Duodenal mucosa (tissue), 2 donors: ENCODE data around the gene PDZD2.
"Not testable (repeated sequence)": the region's sequence is repeated elsewhere in the genome, so short reads cannot be mapped to it uniquely, and the experiment has no call there.

Experiments used
- H3K27ac ChIP-seq: one replicate; pipeline ENCODE4 v1.7.0; 2013; ENCODE audit warnings: low read depth, low read length
- H3K27me3 ChIP-seq, 2 donors: one replicate each; pipeline ENCODE4 v1.7.0; 2013; ENCODE audit warnings: low read length in 2 of 2, control low read depth in 1 of 2; ENCODE audit not compliant: insufficient read depth in 2 of 2, control insufficient read depth in 1 of 2
- H3K36me3 ChIP-seq, 2 donors: one replicate each; pipeline ENCODE4 v1.7.0; 2013; ENCODE audit warnings: low read length in 2 of 2, control low read depth in 1 of 2; ENCODE audit not compliant: insufficient read depth in 2 of 2, control insufficient read depth in 1 of 2
- H3K4me1 ChIP-seq, 2 donors: one replicate each; pipeline ENCODE4 v1.7.0; 2013; ENCODE audit warnings: low read length in 2 of 2, control low read depth in 1 of 2; ENCODE audit not compliant: insufficient read depth in 2 of 2, control insufficient read depth in 1 of 2
- H3K4me3 ChIP-seq, 2 donors: one replicate each; pipeline ENCODE4 v1.7.0; 2013; ENCODE audit warnings: low read length in 2 of 2, low read depth in 1 of 2
- H3K9ac ChIP-seq, 2 donors: one replicate each; pipeline ENCODE4 v1.7.0; 2013; ENCODE audit warnings: low read length in 2 of 2, low read depth in 1 of 2
- H3K9me3 ChIP-seq, 2 donors: one replicate each; pipeline ENCODE4 v1.7.0; 2013; ENCODE audit warnings: low read length in 2 of 2, control low read depth in 1 of 2; ENCODE audit not compliant: control insufficient read depth in 1 of 2

PDZD2 gene

DNA sequence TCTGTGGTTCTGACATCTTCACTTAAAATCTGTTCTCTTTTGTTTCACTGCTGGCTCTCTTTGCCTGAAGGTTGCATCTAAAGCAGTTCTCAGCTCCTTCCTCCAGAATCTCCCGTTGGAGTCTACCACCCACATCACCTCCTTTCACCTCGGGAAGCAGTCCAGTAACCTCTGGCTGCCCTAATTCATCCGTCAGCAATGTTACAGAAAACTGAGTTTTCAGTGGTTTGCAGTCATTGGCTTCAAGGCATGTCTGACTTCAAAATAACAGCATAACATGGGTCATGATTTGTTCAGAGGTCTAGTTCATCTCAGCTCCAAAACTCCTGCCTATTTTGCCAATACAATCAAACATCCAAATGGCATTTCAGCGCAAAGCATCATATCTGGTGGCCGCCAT is 427.5 kb downstream of the PDZD2 start:
- H3K4me1 ChIP-seq, result no peaks in the 10 kb centered on the region
- H3K27ac ChIP-seq, result no peak overlapping the region
- no peaks in the 10 kb centered on the region for H3K27me3 ChIP-seq
- H3K9me3 ChIP-seq, result no peaks in the 10 kb centered on the region
- H3K36me3 ChIP-seq, result no peaks in the 10 kb centered on the region
- H3K9ac ChIP-seq, result no peak overlapping the region
- no peak overlapping the region for H3K4me3 ChIP-seq

DNA sequence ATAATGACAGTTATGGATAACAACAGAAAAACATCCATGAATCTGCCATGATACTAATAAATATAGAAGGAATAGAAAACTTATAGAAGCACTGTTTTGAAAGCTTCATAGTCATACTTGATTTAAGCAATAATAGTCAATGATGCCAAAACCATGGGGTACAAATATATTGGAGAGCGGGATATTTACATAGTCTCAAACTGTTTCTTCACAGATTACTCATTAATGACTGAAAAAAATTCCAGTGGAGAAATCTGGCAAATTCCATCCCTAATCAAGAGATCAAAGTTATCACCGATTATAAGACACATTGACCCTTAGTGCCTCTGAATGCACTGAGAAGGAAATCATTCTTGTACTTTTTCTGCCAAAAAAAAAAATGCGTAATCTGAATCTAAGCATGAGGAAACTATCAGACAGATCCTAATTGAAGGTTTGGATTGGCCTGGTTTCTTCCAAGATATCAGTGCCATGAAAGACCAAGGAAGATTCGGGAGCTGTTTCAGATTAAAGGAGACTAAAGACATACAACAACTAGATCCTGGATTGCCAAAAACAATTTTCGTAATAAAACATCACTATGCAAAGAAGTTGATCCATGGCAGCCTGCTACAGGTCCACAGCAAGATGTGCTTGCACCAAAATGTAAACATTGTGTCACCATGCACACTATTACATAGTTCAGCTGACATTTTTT is 429.0 kb downstream of the PDZD2 start:
- H3K9me3 ChIP-seq, result no peaks in the 10 kb centered on the region
- H3K36me3 ChIP-seq, result no peaks in the 10 kb centered on the region

DNA sequence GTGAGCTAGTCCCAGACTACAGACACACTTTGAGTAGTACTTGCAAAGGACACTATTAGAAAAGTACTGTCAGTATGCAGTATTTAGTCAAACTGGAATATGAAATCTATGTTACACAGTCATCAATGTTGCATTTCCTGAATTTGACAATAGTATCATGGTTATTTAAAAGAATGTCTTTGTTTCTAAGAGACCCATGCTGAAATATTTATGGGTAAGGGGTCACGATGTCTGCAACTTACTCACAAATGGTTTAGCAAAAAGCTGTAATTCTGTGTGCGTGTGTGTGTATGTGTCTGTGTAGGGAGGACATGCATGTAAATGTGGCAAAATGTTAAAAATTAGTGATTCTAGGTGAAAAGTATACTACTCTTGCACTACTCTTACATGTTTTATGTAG is 429.6 kb downstream of the PDZD2 start:
- no peak overlapping the region for H3K4me3 ChIP-seq

More for the DNA sequence above, 429.0 kb downstream of the PDZD2 start:
- H3K4me3 ChIP-seq, result no peak overlapping the region
- no peak overlapping the region for H3K27ac ChIP-seq
- no peak overlapping the region for H3K9ac ChIP-seq
- no peaks in the 10 kb centered on the region for H3K27me3 ChIP-seq
- H3K4me1 ChIP-seq, result no peaks in the 10 kb centered on the region

DNA sequence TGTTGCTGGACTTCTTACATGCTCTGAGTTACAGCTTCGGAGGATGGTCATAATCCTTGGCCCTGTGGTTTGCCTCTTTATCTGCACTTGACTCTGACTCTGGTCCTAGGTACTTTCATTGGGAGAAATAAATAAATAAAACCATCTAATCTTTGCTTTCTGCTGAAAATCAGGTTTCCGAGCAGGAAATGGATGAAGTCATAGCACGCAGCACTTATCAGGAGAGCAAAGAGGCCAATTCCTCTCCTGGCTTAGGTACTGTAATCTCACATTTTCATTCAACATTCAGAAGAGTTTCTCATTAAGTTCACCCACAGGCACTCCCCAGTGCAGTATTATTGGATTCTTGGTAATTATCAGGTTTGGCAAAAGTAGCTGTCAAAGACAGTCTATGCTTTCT is 430.5 kb downstream of the PDZD2 start:
- Histone ChIP-seq H3K9ac (no peak overlapping the region), H3K9me3 (no peaks in the 10 kb centered on the region), H3K4me3 (no peak overlapping the region), H3K27me3 (no peaks in the 10 kb centered on the region), H3K27ac (no peak overlapping the region), H3K36me3 (no peaks in the 10 kb centered on the region), H3K4me1 (no peaks in the 10 kb centered on the region)

More for the DNA sequence above, 429.6 kb downstream of the PDZD2 start:
- Histone ChIP-seq H3K27me3 (no peaks in the 10 kb centered on the region), H3K9me3 (no peaks in the 10 kb centered on the region), H3K9ac (no peak overlapping the region), H3K36me3 (no peaks in the 10 kb centered on the region), H3K4me1 (no peaks in the 10 kb centered on the region), H3K27ac (no peak overlapping the region)

DNA sequence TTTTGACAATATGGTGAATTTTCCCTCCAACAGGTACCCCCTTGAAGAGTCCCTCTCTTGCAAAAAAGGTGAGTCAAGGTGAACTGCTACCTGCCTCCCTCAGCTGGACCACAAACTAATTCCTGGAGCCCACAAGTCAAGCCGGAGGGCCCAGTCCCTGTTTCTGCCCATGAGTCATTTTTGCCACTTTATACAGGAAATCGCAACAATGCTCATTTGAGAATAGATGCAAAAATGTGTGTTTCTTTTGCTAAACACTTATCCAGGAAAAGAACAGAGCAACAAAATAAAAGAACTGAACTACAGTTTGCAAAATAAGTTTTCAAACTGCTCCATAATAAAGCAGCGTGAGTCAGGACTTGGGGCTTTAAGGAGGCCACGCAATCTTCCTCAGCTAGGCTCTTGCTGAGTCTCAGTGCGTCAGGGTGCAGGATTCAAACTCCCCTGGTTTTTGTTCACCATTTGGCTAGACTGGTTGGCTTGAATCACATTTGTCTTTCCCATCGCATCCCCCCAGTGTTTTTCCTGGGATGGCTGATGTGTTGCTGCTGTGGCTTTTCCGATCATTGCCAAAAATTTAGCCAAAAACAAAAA is 432.5 kb downstream of the PDZD2 start:
- Histone ChIP-seq H3K9ac (no peak overlapping the region), H3K36me3 (no peaks in the 10 kb centered on the region), H3K4me3 (no peak overlapping the region)

DNA sequence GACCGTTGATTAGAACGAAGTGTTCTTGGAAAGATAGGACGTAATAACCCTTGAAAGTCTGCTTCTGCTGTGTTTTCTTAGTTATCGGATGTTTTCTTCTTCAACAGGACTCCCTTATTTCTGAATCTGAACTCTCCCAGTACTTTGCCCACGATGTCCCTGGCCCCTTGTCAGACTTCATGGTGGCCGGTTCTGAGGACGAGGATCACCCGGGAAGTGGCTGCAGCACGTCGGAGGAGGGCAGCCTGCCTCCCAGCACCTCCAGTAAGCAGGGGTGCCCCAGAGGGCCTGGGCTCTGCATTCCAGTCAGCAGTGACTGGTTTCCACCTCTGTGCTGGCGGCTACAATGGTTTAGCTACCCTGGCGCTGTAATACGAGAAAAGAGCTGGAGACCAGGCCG is 433.1 kb downstream of the PDZD2 start:
- Histone ChIP-seq H3K4me3 (no peak overlapping the region), H3K9ac (no peak overlapping the region), H3K36me3 (no peaks in the 10 kb centered on the region), H3K9me3 (no peaks in the 10 kb centered on the region), H3K27me3 (no peaks in the 10 kb centered on the region), H3K4me1 (no peaks in the 10 kb centered on the region), H3K27ac (no peak overlapping the region)

More for the DNA sequence above, 432.5 kb downstream of the PDZD2 start:
- Histone ChIP-seq H3K27me3 (no peaks in the 10 kb centered on the region), H3K9me3 (no peaks in the 10 kb centered on the region), H3K27ac (no peak overlapping the region), H3K4me1 (no peaks in the 10 kb centered on the region)

DNA sequence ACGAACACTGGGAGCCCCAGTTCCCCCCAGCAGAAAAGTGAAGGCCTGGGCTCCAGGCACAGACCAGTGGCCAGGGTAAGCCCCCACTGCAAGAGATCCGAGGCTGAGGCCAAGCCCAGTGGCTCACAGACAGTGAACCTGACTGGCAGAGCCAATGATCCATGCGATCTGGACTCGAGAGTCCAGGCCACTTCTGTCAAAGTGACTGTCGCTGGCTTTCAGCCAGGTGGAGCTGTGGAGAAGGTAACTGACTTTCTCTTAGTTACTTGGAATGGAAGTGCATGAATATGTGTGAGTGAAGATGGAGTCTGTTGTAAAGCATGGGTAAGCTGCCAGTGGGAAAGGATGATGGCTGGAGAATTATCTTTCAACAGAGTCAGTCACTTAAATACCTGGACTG is 435.5 kb downstream of the PDZD2 start:
- Histone ChIP-seq H3K9ac (no peak overlapping the region), H3K36me3 (no peaks in the 10 kb centered on the region), H3K27me3 (no peaks in the 10 kb centered on the region), H3K4me3 (no peak overlapping the region), H3K27ac (no peak overlapping the region), H3K4me1 (no peaks in the 10 kb centered on the region), H3K9me3 (no peaks in the 10 kb centered on the region)

DNA sequence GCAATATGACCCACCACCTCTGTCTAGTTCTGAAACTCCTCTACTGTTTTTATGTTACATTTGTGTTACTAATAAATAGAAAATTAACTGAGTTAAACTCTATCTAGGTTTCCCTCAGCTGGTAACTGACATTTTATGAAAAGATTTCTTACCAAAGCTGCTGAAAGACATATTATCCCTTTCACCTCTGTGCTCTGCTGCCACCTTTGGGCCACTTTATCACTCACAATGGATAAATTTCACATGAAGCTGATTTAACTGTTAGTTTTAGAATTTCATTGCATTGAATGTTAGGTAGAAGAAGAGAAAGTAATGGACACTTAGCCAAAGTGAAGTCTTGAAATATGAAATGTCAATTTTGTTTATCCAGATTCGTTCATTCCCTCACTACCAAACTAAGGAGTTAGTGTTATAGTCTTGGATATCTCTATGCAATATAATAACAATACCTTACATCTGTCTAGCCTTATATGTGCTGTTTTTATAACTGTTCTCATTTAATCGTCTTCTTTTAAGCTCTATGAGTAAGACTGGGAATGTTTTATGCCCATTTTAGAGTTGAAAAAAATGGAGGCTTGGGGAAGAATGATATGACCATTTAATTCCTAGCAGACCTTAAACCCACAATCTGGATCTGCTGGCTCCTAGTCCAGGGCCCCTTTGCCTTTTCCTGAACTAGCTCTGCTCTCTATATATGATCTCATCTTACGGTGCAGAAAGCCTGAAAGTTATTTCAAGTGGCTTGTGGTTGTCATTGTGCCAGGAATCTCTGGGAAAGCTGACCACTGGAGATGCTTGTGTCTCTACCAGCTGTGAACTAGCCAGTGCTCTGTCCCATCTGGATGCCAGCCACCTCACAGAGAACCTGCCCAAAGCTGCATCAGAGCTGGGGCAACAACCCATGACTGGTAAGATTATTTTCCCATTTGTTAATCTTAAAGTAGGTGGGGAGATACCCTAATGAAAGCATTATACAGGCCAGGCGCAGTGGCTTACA is 438.1 kb downstream of the PDZD2 start:
- no peak overlapping the region for H3K9ac ChIP-seq
- no peaks in the 10 kb centered on the region for H3K36me3 ChIP-seq
- no peaks in the 10 kb centered on the region for H3K9me3 ChIP-seq
- H3K27me3 ChIP-seq, result no peaks in the 10 kb centered on the region
- H3K27ac ChIP-seq, result no peak overlapping the region
- H3K4me3 ChIP-seq, result no peak overlapping the region
- no peaks in the 10 kb centered on the region for H3K4me1 ChIP-seq

DNA sequence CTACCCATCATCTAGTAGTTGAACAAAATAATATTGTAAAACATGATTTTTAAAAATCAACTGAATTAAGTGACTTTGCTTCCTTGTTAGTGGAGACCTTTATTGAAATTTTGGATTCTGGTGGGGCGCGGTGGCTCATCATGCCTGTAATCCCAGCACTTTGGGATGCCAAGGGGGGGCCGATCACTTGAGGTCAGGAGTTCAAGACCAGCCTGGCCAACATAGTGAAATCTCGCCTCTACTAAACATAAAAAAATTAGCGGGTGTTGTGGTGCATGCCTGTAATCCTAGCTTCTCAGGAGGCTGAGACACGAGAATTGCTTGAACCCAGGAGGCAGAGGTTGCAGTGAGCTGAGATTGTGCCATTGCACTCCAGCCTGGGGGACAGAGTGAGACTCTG is 439.9 kb downstream of the PDZD2 start:
- not testable (repeated sequence) for H3K4me3 ChIP-seq

DNA sequence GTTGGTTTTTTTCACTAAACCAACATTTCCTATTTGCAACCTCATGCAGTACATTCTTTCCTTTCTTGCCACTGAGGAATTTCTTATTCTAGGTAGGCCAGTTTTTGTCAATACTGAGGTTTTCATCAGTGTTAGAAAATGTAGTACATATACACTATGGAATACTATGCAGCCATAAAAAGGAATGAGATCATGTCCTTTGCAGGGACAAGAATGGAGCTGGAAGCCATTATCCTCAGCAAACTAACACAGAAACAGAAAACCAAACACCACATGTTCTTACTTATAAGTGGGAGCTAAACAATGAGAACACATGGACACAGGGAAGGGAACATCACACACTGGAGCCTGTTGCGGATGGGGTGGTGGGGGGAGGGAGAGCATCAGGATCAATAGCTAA is 441.6 kb downstream of the PDZD2 start:
- not testable (repeated sequence) for H3K4me1 ChIP-seq, H3K9ac ChIP-seq, H3K4me3 ChIP-seq, H3K27me3 ChIP-seq, H3K36me3 ChIP-seq, H3K9me3 ChIP-seq, H3K27ac ChIP-seq

More for the DNA sequence above, 439.9 kb downstream of the PDZD2 start:
- H3K9me3 ChIP-seq, H3K9ac ChIP-seq, H3K27me3 ChIP-seq, H3K4me1 ChIP-seq, H3K27ac ChIP-seq, H3K36me3 ChIP-seq: not testable (repeated sequence)
